H9 (cell line): Measurements from ENCODE around the gene SYNRG. TPM values are rescaled to one million over a fixed set of nuclear protein-coding genes. Genes with fewer than 3 reads are reported as not detected.

Experiments
- DNase-seq: peaks from one replicate; pipeline ENCODE4 v3.0.0-alpha.2; 2017
- H2AFZ ChIP-seq: one replicate; pipeline ENCODE4 v1.6.1; 2013; ENCODE audit warnings: mild to moderate bottlenecking, low read length, control low read depth, moderate library complexity
- H2AK5ac ChIP-seq: 2 replicates; pipeline ENCODE4 v1.6.1; 2013; ENCODE audit warnings: low read length, control low read depth, mixed read lengths; ENCODE audit not compliant: insufficient read length
- H2BK120ac ChIP-seq: one replicate; pipeline ENCODE4 v1.6.1; 2013; ENCODE audit warnings: low read depth, mild to moderate bottlenecking, low read length, control low read depth, inconsistent platforms; ENCODE audit not compliant: poor library complexity, severe bottlenecking
- H2BK12ac ChIP-seq: 2 replicates; pipeline ENCODE4 v1.6.1; 2013; ENCODE audit warnings: low read length, control low read depth, mixed read lengths, low read depth; ENCODE audit not compliant: insufficient read length
- H2BK15ac ChIP-seq: 2 replicates; pipeline ENCODE4 v1.6.1; 2013; ENCODE audit warnings: low read depth, low read length, control low read depth
- H2BK20ac ChIP-seq: one replicate; pipeline ENCODE4 v1.6.1; 2013; ENCODE audit warnings: low read depth, mild to moderate bottlenecking, low read length, control low read depth, inconsistent platforms; ENCODE audit not compliant: poor library complexity, severe bottlenecking
- H2BK5ac ChIP-seq: 2 replicates; pipeline ENCODE4 v1.6.1; 2013; ENCODE audit warnings: low read length, control low read depth, mixed read lengths; ENCODE audit not compliant: insufficient read length
- H3K14ac ChIP-seq: 2 replicates; pipeline ENCODE4 v1.6.1; 2013; ENCODE audit warnings: low read length, control low read depth; ENCODE audit not compliant: insufficient read depth
- H3K18ac ChIP-seq: 2 replicates; pipeline ENCODE4 v1.6.1; 2013; ENCODE audit warnings: low read depth, mild to moderate bottlenecking, mixed read lengths, low read length, control low read depth; ENCODE audit not compliant: insufficient read length
- H3K23ac ChIP-seq: 2 replicates; pipeline ENCODE4 v1.6.1; 2013; ENCODE audit warnings: low read length, control low read depth, mixed read lengths, low read depth; ENCODE audit not compliant: insufficient read length
- H3K23me2 ChIP-seq: 2 replicates; pipeline ENCODE4 v1.6.1; 2013; ENCODE audit warnings: low read depth, mild to moderate bottlenecking, mixed read lengths, low read length, control low read depth; ENCODE audit not compliant: insufficient read length, poor library complexity, severe bottlenecking
- H3K27ac ChIP-seq: 2 replicates; pipeline ENCODE4 v1.5.1; 2013; ENCODE audit warnings: low read length, control low read depth, mixed read lengths, low read depth; ENCODE audit not compliant: insufficient read length
- H3K27me3 ChIP-seq: 2 replicates; pipeline ENCODE4 v1.6.1; 2013; ENCODE audit warnings: low read length, control low read depth, inconsistent platforms; ENCODE audit not compliant: insufficient read depth
- H3K4ac ChIP-seq: 2 replicates; pipeline ENCODE4 v1.6.1; 2013; ENCODE audit warnings: low read depth, mild to moderate bottlenecking, control low read depth, inconsistent platforms, low read length, moderate library complexity
- H3K4me1 ChIP-seq: 2 replicates; pipeline ENCODE4 v1.6.1; 2013; ENCODE audit warnings: low read length, control low read depth, inconsistent platforms; ENCODE audit not compliant: insufficient read depth
- H3K4me2 ChIP-seq: 2 replicates; pipeline ENCODE4 v1.6.1; 2013; ENCODE audit warnings: low read length, control low read depth, mixed read lengths; ENCODE audit not compliant: insufficient read length, insufficient read depth
- H3K56ac ChIP-seq: 2 replicates; pipeline ENCODE4 v1.6.1; 2013; ENCODE audit warnings: low read depth, mild to moderate bottlenecking, mixed read lengths, low read length, control low read depth; ENCODE audit not compliant: insufficient read length
- H3K79me1 ChIP-seq: 2 replicates; pipeline ENCODE4 v1.6.1; 2013; ENCODE audit warnings: low read depth, mild to moderate bottlenecking, moderate library complexity, low read length, control low read depth, inconsistent platforms; ENCODE audit not compliant: insufficient read depth, poor library complexity, severe bottlenecking
- H3K79me2 ChIP-seq: 2 replicates; pipeline ENCODE4 v1.6.1; 2013; ENCODE audit warnings: low read length, control low read depth, inconsistent platforms; ENCODE audit not compliant: insufficient read depth
- H3K9ac ChIP-seq: 2 replicates; pipeline ENCODE4 v1.6.1; 2013; ENCODE audit warnings: low read length, control low read depth, mixed read lengths; ENCODE audit not compliant: insufficient read length; ENCODE audit errors: extremely low read depth
- H3K9me3 ChIP-seq: one replicate; pipeline ENCODE4 v1.6.1; 2013; ENCODE audit warnings: low read depth, low read length, inconsistent platforms; ENCODE audit not compliant: control insufficient read depth
- H3T11ph ChIP-seq: one replicate; pipeline ENCODE4 v1.6.1; 2013; ENCODE audit warnings: mild to moderate bottlenecking, low read length, control low read depth, inconsistent platforms
- H4K20me1 ChIP-seq: one replicate; pipeline ENCODE4 v1.6.1; 2013; ENCODE audit not compliant: control insufficient read depth, insufficient read length, insufficient read depth
- H4K5ac ChIP-seq: 2 replicates; pipeline ENCODE4 v1.6.1; 2013; ENCODE audit warnings: low read depth, mild to moderate bottlenecking, mixed read lengths, low read length, control low read depth; ENCODE audit not compliant: insufficient read length
- H4K8ac ChIP-seq: replicated peaks from 2 replicates; pipeline ENCODE4 v1.6.1; 2013; ENCODE audit warnings: low read length, control low read depth, mixed read lengths, low read depth; ENCODE audit not compliant: insufficient read length
- H4K91ac ChIP-seq: 2 replicates; pipeline ENCODE4 v1.6.1; 2013; ENCODE audit warnings: low read depth, mild to moderate bottlenecking, moderate library complexity, mixed read lengths, low read length, control low read depth; ENCODE audit not compliant: insufficient read length
- H3K27ac Mint-ChIP-seq, 3 experiments: 2 replicates in 2 of 3; 3 replicates in 1 of 3; pipeline ENCODE4 v1.8.0; 2020 to 2021; ENCODE audit warnings: mixed read lengths in 3 of 3, mild to moderate bottlenecking in 1 of 3, moderate library complexity in 1 of 3
- H3K27me3 Mint-ChIP-seq: 2 replicates; pipeline ENCODE4 v1.8.0; 2021; ENCODE audit warnings: low read depth, mild to moderate bottlenecking, moderate library complexity, mixed read lengths
- H3K36me3 Mint-ChIP-seq, 3 experiments: 2 replicates in 2 of 3; 3 replicates in 1 of 3; pipeline ENCODE4 v1.8.0; 2020 to 2021; ENCODE audit warnings: low read depth in 3 of 3, mixed read lengths in 3 of 3; ENCODE audit not compliant: insufficient read depth in 1 of 3
- H3K4me1 Mint-ChIP-seq, 2 experiments: 2 replicates each; pipeline ENCODE4 v1.8.0; 2020; ENCODE audit warnings: mixed read lengths in 2 of 2
- H3K4me3 Mint-ChIP-seq, 2 experiments: 2 replicates in 1 of 2; 3 replicates in 1 of 2; pipeline ENCODE4 v1.8.0; 2020 to 2021; ENCODE audit warnings: mild to moderate bottlenecking in 2 of 2, mixed read lengths in 2 of 2, moderate library complexity in 1 of 2
- H3K9me3 Mint-ChIP-seq, 2 experiments: 2 replicates in 1 of 2; 3 replicates in 1 of 2; pipeline ENCODE4 v1.8.0; 2020; ENCODE audit warnings: mild to moderate bottlenecking in 2 of 2, mixed read lengths in 2 of 2, moderate library complexity in 1 of 2
- WGBS: extraction: QIAGEN DNeasy Blood & Tissue Kit; methylation state at CpG from one replicate; pipeline ENCODE4 v1.1.7; 2013; ENCODE audit warnings: missing lambda C conversion rate, low lambda C conversion rate, mixed read lengths; ENCODE audit not compliant: insufficient read length; ENCODE audit errors: extremely low coverage; 5-methylcytosine and 5-hydroxymethylcytosine counted together
- total RNA-seq: library from RNA; stranded (reverse); gene quantifications from 2 replicates; pipeline ENCODE4 v1.2.1, GENCODE V29; 2021
- TF ChIP-seq, protein P1 (sequence below): fragments of 200-600 bp; sonication (generic); conservative IDR thresholded peaks from 3 replicates; pipeline ENCODE4 v1.8.0; 2021; ENCODE audit warnings: antibody characterized with exemption, mild to moderate bottlenecking

Gene SYNRG
- total RNA-seq, 1 experiment from 2014 or later: 30.5 TPM

- TF ChIP-seq, protein P1, sequence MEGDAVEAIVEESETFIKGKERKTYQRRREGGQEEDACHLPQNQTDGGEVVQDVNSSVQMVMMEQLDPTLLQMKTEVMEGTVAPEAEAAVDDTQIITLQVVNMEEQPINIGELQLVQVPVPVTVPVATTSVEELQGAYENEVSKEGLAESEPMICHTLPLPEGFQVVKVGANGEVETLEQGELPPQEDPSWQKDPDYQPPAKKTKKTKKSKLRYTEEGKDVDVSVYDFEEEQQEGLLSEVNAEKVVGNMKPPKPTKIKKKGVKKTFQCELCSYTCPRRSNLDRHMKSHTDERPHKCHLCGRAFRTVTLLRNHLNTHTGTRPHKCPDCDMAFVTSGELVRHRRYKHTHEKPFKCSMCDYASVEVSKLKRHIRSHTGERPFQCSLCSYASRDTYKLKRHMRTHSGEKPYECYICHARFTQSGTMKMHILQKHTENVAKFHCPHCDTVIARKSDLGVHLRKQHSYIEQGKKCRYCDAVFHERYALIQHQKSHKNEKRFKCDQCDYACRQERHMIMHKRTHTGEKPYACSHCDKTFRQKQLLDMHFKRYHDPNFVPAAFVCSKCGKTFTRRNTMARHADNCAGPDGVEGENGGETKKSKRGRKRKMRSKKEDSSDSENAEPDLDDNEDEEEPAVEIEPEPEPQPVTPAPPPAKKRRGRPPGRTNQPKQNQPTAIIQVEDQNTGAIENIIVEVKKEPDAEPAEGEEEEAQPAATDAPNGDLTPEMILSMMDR: no peak
- Histone ChIP-seq H3K4me2 (no peak overlapping the region), H3K23ac (no peak overlapping the region), H2BK5ac (no peak overlapping the region), H2BK120ac (no peak overlapping the region), H2BK20ac (no peak overlapping the region), H2BK15ac (no peak overlapping the region), H3K79me1 (no peaks in the 10 kb centered on the region), H4K91ac (no peak overlapping the region), H2BK12ac (no peak overlapping the region), H4K20me1 (no peaks in the 10 kb centered on the region), H3K79me2 (no peaks in the 10 kb centered on the region), H3K4me1 (no peaks in the 10 kb centered on the region), H3K9ac (no peak overlapping the region), H4K5ac (no peak overlapping the region), H3K27ac (no peak overlapping the region), H3K23me2 (no peaks in the 10 kb centered on the region), H3K18ac (no peak overlapping the region), H4K8ac (no peak overlapping the region), H3K14ac (no peak overlapping the region), H2AFZ (no peak overlapping the region), H3K56ac (no peak overlapping the region), H3K9me3 (no peaks in the 10 kb centered on the region), H3K27me3 (no peaks in the 10 kb centered on the region), H3K4ac (no peak overlapping the region), H2AK5ac (no peak overlapping the region), H3T11ph (no peak overlapping the region)
- no peak for DNase-seq
- Mint-ChIP-seq H3K36me3 (peaks cover 29 to 57% (median 53%) of the 10 kb centered on the region in 3 experiments; a peak in 6 of 7 replicates), H3K9me3 (peaks cover 0 to 5% of the 10 kb centered on the region in 2 experiments; a peak in 2 of 5 replicates), H3K27me3 (no peaks in the 10 kb centered on the region), H3K4me3 (no peak overlapping the region), H3K4me1 (no peaks in the 10 kb centered on the region), H3K27ac (no peak overlapping the region)
- no CpG with 5 or more reads among the region's 3 CpGs for WGBS
These were observed 37.5 kb downstream of the SYNRG start for GRCh38 chr17:37571674-37572073.
